Esophagus muscularis mucosa (tissue), 4 donors: ENCODE data around the gene MERTK.

ENCODE experiments used
- CTCF ChIP-seq, 3 experiments: fragments of 200-600 bp in 2 of 3; fragments of 450-650 bp in 1 of 3; sonication (generic) in 2 of 3; IDR thresholded peaks; one replicate each; pipeline ENCODE4 v1.5.1; 2017 to 2019; ENCODE audit warnings: antibody characterized with exemption in 3 of 3, mild to moderate bottlenecking in 2 of 3, moderate library complexity in 1 of 3
- EP300 ChIP-seq: sonication (generic); formaldehyde crosslinking; IDR thresholded peaks from one replicate; pipeline ENCODE4 v1.6.1; 2017; ENCODE audit warnings: antibody characterized with exemption
- POLR2A ChIP-seq: fragments of 450-650 bp; IDR thresholded peaks from one replicate; pipeline ENCODE4 v1.6.1; 2017; ENCODE audit warnings: antibody characterized with exemption, moderate library complexity, mild to moderate bottlenecking, low read depth
- POLR2AphosphoS5 ChIP-seq, 2 donors: sonication (generic); formaldehyde crosslinking; IDR thresholded peaks; one replicate each; pipeline ENCODE4 v1.6.1; 2017; ENCODE audit warnings: antibody characterized with exemption in 2 of 2

DNA sequence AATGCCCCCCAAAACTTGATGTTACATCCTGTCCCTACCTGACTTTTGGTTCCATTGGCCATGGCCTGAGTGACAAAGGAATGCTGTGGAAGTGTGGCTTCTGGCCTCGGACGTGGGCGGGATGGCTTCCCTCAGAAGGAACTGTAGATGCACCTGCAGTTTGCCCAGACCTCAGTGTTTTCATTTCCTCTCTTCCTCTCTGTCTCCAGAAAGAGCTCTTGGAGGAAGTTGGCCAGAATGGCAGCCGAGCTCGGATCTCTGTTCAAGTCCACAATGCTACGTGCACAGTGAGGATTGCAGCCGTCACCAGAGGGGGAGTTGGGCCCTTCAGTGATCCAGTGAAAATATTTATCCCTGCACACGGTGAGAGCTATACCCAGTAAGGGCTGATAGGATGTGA is 95.6 kb downstream of the MERTK start:
- TF ChIP-seq CTCF (IDR thresholded peaks at IDR 0.05) (no peak), POLR2A (no peak), POLR2AphosphoS5 (IDR thresholded peaks at IDR 0.05) (no peak), EP300 (no peak)
